Osteocyte (in vitro differentiated cells): ENCODE data around the gene SLC22A23. TPM values are rescaled to one million over a fixed set of nuclear protein-coding genes. Genes with fewer than 3 reads are reported as not detected.

ENCODE experiments used
- DNase-seq: peaks from one replicate; pipeline ENCODE4 v3.0.0; 2021; ENCODE audit warnings: mixed read lengths; ENCODE audit not compliant: unreplicated experiment; ENCODE audit errors: extremely low spot score
- H3K27ac Mint-ChIP-seq: one replicate; pipeline ENCODE4 v1.8.0; 2021; ENCODE audit warnings: mild to moderate bottlenecking, mixed read lengths; ENCODE audit not compliant: unreplicated experiment
- H3K27me3 Mint-ChIP-seq: one replicate; pipeline ENCODE4 v1.8.0; 2021; ENCODE audit warnings: mixed read lengths; ENCODE audit not compliant: unreplicated experiment
- H3K36me3 Mint-ChIP-seq: one replicate; pipeline ENCODE4 v1.8.0; 2021; ENCODE audit warnings: mixed read lengths; ENCODE audit not compliant: unreplicated experiment
- H3K4me1 Mint-ChIP-seq: one replicate; pipeline ENCODE4 v1.8.0; 2021; ENCODE audit warnings: mixed read lengths; ENCODE audit not compliant: unreplicated experiment
- H3K4me3 Mint-ChIP-seq: one replicate; pipeline ENCODE4 v1.8.0; 2021; ENCODE audit warnings: mild to moderate bottlenecking, moderate library complexity, mixed read lengths; ENCODE audit not compliant: unreplicated experiment
- H3K9me3 Mint-ChIP-seq: one replicate; pipeline ENCODE4 v1.8.0; 2021; ENCODE audit warnings: mixed read lengths; ENCODE audit not compliant: unreplicated experiment
- CTCF ChIP-seq: fragments of 200-600 bp; sonication (generic); IDR thresholded peaks from 2 replicates; pipeline ENCODE4 v1.5.0; 2021; ENCODE audit warnings: antibody characterized with exemption, mild to moderate bottlenecking, moderate library complexity
- total RNA-seq: library from RNA; stranded (reverse); gene quantifications from 2 replicates; pipeline ENCODE4 v1.2.1, GENCODE V29; 2021

SLC22A23 gene
- total RNA-seq, 1 donor from 2014 or later = 10.4 TPM

GRCh38 chr6:3384241-3385143 is 72.4 kb downstream of the SLC22A23 start:
- Mint-ChIP-seq H3K27me3 (no peaks in the 10 kb centered on the region), H3K9me3 (peaks cover 3% of the 10 kb centered on the region), H3K4me3 (no peak overlapping the region), H3K27ac (no peak overlapping the region), H3K4me1 (peaks cover 9% of the 10 kb centered on the region), H3K36me3 (peaks cover 3% of the 10 kb centered on the region)
- DNase-seq = no peak
- TF ChIP-seq CTCF = no peak

- Mint-ChIP-seq H3K36me3 (peaks cover 3% of the 10 kb centered on the region), H3K4me3 (no peak overlapping the region), H3K27ac (no peak overlapping the region), H3K4me1 (peaks cover 11% of the 10 kb centered on the region), H3K27me3 (no peaks in the 10 kb centered on the region), H3K9me3 (peaks cover 3% of the 10 kb centered on the region)
- DNase-seq = no peak
- no peak for TF ChIP-seq CTCF
Observed at GRCh38 chr6:3383525-3383924, 73.3 kb downstream of the SLC22A23 start.

- peaks cover 3% of the 10 kb centered on the region for H3K36me3 Mint-ChIP-seq
- TF ChIP-seq CTCF = no peak
- peaks cover 11% of the 10 kb centered on the region for H3K4me1 Mint-ChIP-seq
- peaks cover 3% of the 10 kb centered on the region for H3K9me3 Mint-ChIP-seq
- no peak overlapping the region for H3K27ac Mint-ChIP-seq
- no peak for DNase-seq
- no peaks in the 10 kb centered on the region for H3K27me3 Mint-ChIP-seq
- no peak overlapping the region for H3K4me3 Mint-ChIP-seq
Observed at GRCh38 chr6:3382326-3383279, 74.2 kb downstream of the SLC22A23 start.

- no peak for TF ChIP-seq CTCF
- Mint-ChIP-seq H3K4me1 (peaks cover 11% of the 10 kb centered on the region), H3K27me3 (no peaks in the 10 kb centered on the region), H3K27ac (no peak overlapping the region), H3K4me3 (no peak overlapping the region), H3K9me3 (peaks cover 3% of the 10 kb centered on the region), H3K36me3 (peaks cover 3% of the 10 kb centered on the region)
- DNase-seq = no peak
Observed at GRCh38 chr6:3381233-3381921, 75.5 kb downstream of the SLC22A23 start.
